CD4-positive, alpha-beta T cell treated with Interleukin-4 for 4 hours (primary cell): ENCODE measurements around the gene PRXL2B.

Experiments
- DNase-seq: peaks from one replicate; pipeline ENCODE4 v3.0.0-alpha.2; 2020

The PRXL2B gene

DNA sequence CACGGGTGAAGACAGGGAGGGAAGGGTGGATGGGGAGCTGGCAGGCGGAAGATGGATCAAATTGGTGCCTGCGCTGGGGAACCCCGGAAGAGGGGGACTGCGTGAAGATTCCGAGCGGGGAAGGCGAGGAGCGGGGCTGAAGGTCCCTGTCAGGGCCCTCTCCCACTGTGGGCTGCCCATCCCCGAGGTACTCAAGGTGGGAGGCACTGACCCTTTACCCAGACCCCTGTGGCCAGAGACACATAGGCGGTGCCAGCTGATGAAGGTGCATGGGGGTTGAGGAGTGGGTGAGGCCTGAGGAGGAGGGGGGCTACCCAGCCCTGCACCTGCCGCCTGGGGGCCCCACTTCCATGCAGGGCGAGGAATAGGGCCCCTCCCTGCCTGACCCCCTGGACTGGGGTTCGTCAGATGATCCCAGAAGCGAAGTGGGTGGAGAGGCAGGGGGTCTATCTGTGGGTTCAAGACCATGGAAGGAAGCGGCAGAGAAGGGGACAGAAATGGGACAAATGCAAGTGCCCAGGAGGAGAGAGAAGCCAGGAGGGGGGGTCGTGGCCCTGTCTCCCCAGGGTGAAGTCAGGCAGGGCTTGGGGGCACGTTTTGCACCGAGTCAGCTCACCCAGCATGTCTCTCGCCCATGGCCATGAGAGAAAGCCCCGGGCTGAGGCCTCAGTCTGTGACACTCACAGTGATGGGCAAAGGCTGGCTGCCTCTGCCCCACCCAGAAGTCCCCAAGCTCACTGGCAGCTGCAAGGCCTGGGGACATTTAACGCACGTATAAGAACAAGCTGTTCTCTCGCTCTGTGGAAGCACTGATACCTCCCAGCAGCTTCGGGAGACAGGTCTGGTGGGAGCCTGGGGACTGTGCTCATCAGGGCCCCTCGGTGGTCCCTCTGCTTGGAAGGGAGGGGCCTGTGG is 53.3 kb downstream of the PRXL2B start:
- DNase-seq = no peak

DNA sequence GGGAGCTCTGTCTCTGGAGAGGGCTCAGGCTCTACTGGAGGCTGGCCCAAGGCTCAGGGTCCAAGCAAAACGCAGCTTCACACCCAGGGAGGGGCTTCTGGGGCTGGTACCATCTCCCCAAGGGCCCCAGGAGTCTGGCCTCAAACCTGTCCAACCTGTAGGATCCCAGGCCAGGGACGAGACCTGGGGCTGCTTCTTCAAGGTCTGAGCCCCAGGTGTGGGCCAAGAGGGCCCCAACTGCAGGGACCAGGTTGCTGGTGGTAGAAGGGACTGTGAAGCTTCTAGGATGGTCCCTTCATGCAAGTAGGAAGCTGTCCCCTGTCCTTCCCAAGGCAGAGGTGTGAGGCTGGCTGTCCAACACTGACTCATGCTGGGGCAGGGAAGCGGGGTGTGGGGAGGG is 54.0 kb downstream of the PRXL2B start:
- no peak for DNase-seq
